ENCODE results near the gene CCDC92. TPM values are rescaled to one million over a fixed set of nuclear protein-coding genes. Genes with fewer than 3 reads are reported as not detected.

CCDC92 gene
- total RNA-seq (2014; rRNA removed; shearing (Covaris generic)), result 5.5 and 8.3 TPM in 2 replicates

DNA sequence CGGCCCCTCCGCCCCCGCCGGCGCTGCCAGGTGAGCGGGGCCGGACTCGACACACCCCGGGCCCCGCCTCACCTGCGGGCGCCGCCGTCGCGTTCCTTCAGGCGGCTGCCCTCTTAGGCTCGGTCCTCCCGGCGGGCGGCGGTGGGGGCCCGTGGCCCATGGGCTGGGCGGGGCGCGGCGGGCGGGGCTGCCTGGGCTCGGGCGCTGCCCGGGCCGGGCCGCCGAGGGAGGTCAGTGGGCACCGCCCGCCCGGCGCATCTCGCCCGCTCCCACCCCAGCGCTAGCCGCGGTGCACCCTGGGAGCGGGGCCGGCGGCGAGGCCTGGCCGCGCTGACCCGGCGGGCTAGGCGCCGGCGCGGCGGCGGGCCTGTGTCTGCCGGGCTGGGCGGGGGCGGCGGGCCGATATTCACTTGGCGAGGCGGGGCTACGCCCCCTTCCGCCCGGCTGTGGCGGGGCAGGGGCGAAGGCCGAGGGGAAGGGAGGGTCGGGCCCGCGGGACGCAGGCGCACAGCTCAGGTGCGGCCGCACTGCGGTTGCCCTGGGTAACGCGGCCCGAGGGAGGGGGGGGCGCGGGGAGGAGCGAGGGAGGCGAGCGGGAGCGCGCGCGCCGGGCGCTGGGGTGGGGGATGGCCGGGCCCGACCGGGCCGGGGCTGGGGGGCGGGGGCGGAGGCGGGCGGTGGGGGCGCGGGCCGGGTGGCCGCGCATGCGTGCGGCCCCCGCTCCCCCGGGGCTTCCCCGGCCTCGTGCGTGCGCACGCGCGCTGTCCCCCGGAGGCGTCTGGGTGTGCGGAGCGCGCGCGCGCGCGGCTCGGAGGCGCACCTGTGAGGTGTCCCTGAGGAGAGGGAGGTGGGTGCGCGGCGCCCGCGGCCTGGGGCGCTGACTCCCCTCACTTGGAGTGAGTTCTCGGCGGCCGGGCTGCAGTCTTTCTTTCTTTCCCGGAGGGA is at the start of gene CCDC92, which contains the start of gene ZNF664:
Gene CCDC92 (minus strand): TSS at position 375 of the 945 bp plus-strand sequence. CDS start 28,526 bp downstream, outside the sequence.
Gene ZNF664 (plus strand): TSS at position 759 of the 945 bp plus-strand sequence. CDS start 38,930 bp downstream, outside the sequence.
- peak; percentile 79 for DNase-seq (ENCODE audit: low read depth)

- no peak for DNase-seq (ENCODE audit: low read depth)
Measured at GRCh38 chr12:124022161-124022560, 49.5 kb upstream of the CCDC92 start.

GRCh38 chr12:124021007-124021406 is 48.4 kb upstream of the CCDC92 start:
- DNase-seq (ENCODE audit: low read depth), result no peak

- no peak for DNase-seq (ENCODE audit: low read depth)
Measured at GRCh38 chr12:124020514-124020949, 47.9 kb upstream of the CCDC92 start.

DNA sequence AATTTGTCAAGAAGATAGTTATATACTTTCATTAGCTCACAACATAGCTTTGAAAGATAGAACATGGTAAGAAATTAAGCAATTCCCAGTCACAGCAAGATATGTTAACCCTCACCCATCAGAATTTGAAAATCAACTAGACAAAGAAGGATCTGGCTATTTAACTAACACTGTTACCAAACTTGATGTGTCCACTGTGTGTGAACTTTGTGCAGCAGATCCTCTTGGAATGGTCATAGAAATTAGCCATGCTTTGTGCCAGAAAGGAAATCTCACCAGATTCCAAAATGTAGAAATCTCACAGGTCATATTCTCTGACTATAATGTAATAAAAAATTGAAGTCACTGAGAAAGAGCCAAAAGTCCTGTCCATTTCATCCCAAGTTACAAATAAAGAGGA is 46.5 kb upstream of the CCDC92 start:
- no peak for DNase-seq (ENCODE audit: low read depth)

GRCh38 chr12:124018539-124018938 is 45.9 kb upstream of the CCDC92 start:
- DNase-seq (ENCODE audit: low read depth), result no peak

DNA sequence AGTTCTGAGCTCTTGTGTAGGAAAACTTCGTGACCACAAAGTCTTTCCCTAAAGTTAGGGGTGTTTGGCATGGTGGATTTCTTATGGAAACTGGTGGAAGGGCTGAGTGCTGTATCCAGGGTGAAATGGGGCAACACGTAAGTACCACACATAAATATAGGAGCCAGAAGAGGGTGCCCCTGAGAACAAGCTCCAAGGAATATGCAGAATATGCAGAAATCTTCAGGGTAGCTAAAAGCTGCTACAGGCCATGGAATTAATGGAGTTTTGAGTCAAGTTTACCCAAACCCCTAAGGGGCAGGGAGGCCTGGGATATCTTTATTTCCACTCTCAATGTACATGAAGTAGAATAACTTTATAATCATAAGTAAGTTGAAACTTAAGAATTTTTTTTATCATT is 44.4 kb upstream of the CCDC92 start:
- no peak for DNase-seq (ENCODE audit: low read depth)

DNA sequence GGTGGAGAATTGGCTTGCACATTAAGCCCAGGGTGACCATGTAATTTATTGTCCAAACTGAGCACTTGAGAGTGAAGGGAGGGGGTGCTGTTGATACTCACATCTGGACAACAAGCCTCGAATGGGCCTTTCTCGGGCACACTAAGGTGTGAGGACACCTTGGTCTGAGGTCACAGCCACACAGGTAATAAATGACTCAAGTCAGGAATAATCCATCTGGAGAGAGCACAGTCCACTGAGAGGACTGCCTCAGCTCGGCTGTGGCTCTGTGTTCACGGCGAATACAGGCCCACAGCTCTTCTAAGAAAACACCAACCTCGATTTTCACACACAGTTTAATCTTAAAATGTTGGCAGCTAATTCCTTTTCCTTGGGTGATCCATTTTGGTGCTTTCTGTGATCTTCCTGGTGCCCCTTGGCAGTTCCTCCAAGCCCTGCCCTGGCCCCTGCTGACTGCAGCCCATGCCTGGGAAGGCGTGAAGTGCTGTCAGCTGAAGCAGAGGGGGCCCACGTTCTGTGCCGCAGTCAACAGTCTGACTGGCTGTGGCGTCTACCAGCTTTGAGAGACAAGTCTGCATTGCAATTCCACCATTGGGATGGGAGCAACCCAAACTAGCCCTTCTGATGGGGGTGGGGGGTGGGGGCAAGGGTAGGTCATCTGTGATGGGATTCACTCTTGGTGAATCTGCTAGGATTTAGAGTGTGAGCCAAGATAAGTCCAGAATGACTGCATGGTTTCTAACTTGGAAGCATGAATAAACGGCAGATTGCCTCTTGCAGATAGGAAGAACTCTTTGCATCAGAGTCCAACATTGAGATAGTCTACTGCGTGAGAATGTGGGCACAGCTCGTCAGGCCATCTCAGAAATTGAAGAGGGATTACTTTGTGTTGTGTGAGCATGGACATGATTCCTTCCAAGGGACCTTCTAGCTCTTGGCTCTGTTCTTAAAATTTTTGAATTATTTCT is 43.1 kb upstream of the CCDC92 start:
- no peak for DNase-seq (ENCODE audit: low read depth)

DNA sequence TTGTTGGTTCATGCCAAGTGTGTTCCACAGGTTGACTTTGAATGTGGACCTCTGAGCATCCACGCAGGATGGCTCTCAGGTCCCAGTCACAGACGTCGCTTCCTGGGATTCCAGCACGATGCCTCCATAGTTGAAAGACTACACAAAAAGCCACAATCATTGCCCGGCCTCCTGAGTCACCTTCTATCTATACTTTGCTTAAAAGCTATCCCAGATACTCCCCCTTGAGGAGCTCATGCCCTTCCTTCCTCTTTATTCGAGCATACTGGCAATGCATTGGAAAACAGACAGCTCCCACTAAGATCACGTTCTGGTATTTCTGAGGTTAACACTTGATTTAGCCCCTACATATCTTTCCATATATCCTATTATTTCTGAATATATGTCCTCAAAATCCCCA is 40.4 kb upstream of the CCDC92 start:
- DNase-seq (ENCODE audit: low read depth), result no peak

DNA sequence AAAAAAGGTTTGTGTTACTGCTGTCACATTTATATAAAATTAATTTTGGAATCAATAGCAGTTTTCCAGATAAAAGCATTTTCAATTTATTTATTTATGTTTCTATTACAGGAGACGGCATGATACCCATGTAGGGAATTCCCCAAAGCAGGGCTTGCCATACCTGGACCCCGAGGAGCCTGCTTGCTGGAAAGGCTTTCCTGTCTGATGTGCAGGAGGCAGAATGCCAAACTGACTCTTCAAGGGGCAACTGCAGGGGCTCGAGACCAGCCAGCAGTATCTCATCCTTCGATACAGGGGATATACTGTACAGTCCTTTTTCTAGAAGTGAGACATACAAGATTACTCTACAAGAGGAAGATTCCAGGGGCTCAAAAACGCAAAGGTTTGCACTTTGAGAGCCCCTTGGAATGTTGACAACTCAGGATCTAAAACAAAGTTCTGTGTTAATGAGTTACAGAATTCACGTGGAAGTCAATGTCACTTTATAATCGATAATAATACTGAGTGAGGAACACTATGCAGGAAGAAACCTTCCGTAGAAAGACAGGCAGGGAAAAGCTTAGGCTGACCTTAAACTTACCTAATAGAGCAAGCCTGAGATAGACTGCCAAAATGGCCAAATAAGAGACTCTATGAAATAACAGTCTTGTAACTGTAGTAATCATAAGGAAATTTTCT is 38.9 kb upstream of the CCDC92 start:
- DNase-seq (ENCODE audit: low read depth), result no peak

- no peak for DNase-seq (ENCODE audit: low read depth)
Measured at GRCh38 chr12:124010687-124011086, 38.1 kb upstream of the CCDC92 start.

GRCh38 chr12:124009781-124010180 is 37.1 kb upstream of the CCDC92 start:
- DNase-seq (ENCODE audit: low read depth), result no peak

- no peak for DNase-seq (ENCODE audit: low read depth)
Measured at GRCh38 chr12:124008595-124008994, 36.0 kb upstream of the CCDC92 start.

GRCh38 chr12:124007826-124008570 is 35.4 kb upstream of the CCDC92 start:
- no peak for DNase-seq (ENCODE audit: low read depth)

DNA sequence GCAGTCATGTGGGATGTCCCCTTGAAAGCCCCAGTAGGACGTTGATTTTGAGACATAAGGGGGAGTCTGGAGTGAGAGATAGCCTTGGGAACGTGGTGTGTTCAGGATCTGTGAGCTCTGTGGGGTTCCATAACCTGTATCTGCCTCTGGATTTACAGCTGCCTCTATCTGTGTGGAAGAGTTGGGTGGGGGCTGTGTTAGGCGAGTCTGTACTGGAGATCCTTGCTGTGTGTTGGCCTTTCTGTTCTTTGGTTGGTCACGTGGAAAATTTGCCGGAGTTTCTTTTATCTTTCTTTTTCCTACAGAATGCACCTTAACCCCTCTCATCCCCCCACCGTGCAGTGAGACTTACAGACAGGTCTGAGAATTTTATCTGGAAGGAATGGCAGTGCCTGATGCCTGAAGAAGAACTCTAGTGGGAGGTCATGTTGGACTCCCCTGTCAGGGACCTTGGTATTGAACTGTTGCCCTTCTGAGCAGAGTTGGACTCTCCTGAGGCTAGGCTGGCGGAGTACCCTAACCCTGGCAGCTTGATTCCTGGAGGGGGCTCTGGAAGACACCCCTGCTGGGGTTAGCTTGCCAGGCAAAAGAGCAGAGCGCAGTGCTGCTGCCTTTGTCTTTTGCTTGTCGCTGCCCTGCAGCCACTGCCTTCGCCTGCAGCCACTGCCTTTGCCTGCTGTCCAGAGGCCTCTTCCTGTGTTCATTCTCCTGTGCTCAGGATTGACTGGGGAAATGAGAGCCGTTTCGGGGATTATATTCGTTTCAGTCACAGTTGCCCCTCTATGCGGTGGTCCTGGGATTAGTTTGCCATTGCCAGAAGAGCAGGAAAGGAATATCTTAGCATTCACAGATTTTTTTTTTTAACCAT is 34.4 kb upstream of the CCDC92 start:
- no peak for DNase-seq (ENCODE audit: low read depth)

DNA sequence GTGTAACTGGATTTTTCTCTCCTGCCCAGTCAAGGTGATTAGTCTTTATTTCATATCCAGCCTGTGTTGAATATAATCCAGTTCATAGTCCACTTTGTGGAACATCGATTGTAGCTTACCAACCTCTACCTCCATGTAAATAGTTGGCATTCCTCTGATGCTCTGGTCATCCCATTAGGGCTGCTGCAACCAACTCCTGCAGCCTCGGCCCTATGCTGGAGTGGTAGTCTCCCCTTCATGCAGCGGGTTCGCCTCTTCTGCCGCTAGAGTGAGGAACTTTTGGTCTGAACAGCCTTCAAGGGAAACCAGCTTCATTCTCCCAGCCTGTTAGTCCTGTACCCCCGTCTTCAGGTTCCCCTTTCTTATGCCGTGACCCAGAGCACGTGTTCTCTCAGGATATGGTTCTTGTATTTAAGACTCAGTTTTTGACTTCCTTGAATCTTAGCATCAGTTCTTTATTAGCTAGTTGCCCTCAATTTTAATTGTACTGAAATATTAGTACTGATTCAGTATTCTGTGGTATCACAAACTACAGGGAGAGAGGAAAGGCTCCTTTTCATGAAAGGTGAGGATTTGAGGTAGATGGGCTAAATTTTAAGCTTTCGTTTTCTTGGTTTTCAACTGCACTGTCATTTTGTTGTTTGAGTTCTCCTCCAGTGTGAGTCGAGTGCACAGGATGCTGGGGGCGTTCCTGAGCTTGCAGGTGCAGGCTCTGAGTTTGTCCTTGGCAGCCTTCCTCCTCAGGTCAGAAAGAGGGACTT is 33.6 kb upstream of the CCDC92 start:
- DNase-seq (ENCODE audit: low read depth), result no peak

DNA sequence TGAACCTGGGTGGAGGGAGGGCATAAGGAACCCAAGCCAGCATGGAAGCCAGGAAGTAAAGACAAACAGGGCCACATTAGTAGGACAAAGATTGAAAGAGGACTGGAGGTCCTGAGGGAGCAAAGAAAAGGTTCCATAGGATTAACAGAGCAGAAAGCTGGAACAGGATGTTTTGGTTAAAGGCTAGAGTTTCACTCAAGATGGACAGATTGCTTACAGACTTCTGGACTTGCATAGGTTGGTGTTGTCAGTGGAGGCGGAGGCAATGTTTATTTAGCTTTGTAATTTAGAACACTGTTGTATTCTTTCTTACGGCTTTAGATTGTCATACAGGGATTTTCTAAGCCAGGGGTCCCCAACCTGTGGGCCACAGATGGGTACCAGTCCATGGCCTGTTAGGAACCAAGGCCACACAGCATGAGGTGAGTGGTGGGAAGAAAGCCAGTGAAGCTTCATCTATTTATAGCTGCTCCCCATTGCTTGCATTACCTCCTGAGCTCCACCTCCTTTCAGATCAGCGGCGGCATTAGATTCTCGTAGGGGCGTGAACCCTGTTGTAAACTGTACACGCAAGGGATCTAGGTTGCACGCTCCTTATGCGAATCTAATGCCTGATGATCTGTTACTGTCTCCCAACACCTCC is 31.7 kb upstream of the CCDC92 start:
- no peak for DNase-seq (ENCODE audit: low read depth)

DNA sequence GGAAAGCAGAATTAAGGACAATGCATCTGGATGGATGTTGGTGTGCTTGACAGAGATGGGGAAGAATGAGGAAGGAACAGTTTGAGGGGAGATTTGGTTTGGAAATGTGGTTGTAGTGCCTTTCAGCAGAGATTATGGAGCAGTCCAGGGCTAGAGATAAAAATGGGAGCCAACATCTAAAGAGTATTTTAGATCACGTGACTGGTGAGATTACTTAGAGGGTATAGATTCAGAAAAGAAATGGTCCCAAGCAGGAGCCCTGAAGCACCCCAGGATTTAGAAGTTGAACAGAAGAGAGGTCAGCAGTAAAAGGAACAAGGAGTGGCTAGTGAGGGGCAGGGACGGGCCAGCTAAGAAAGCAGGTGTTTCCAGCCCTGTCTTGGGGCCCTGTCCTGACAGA is 30.0 kb upstream of the CCDC92 start:
- no peak for DNase-seq (ENCODE audit: low read depth)
